DND-41 (cell line): Measurements from ENCODE around the gene TUBA1A.

Experiments used
- ATAC-seq: fragments of 200-7000 bp; cut with Tn5 transposase; 3 replicates; pipeline ENCODE4 v1.9.1; 2021; ENCODE audit warnings: low read depth; ENCODE audit not compliant: insufficient read depth
- DNase-seq: peaks from one replicate; pipeline ENCODE4 v3.0.0-alpha.2; 2020
- H2AFZ ChIP-seq: 2 replicates; pipeline ENCODE4 v1.6.0; 2012; ENCODE audit warnings: low read depth, low read length
- H3K27ac ChIP-seq: 2 replicates; pipeline ENCODE4 v1.5.1; 2012; ENCODE audit warnings: low read length, inconsistent platforms
- H3K27me3 ChIP-seq: fragments of 200-600 bp; sonication (generic); 2 replicates; pipeline ENCODE4 v1.6.0; 2012; ENCODE audit warnings: low read length, mild to moderate bottlenecking, inconsistent platforms; ENCODE audit not compliant: insufficient read depth, poor library complexity
- H3K36me3 ChIP-seq: 2 replicates; pipeline ENCODE4 v1.5.1; 2012; ENCODE audit warnings: low read length, inconsistent platforms; ENCODE audit not compliant: insufficient read depth
- H3K4me1 ChIP-seq: 2 replicates; pipeline ENCODE4 v1.5.1; 2012; ENCODE audit warnings: mild to moderate bottlenecking, low read length; ENCODE audit not compliant: insufficient read depth
- H3K4me2 ChIP-seq: 2 replicates; pipeline ENCODE4 v1.6.0; 2012; ENCODE audit warnings: mild to moderate bottlenecking, moderate library complexity, low read length, inconsistent platforms; ENCODE audit not compliant: insufficient read depth
- H3K4me3 ChIP-seq, 2 experiments: fragments of 200-600 bp in 1 of 2; shearing (Covaris generic) in 1 of 2; 2 replicates each; pipeline ENCODE4 v1.5.1; 2012 to 2016; ENCODE audit warnings: inconsistent platforms in 2 of 2, low read length in 2 of 2, mild to moderate bottlenecking in 2 of 2, low read depth in 1 of 2, moderate library complexity in 1 of 2
- H3K79me2 ChIP-seq: 2 replicates; pipeline ENCODE4 v1.6.0; 2012; ENCODE audit warnings: low read length, inconsistent platforms; ENCODE audit not compliant: insufficient read depth
- H3K9ac ChIP-seq: 2 replicates; pipeline ENCODE4 v1.6.0; 2012; ENCODE audit warnings: low read depth, mild to moderate bottlenecking, inconsistent platforms, low read length, moderate library complexity
- H3K9me3 ChIP-seq: 2 replicates; pipeline ENCODE4 v1.5.1; 2012; ENCODE audit warnings: low read length, moderate library complexity, mild to moderate bottlenecking, inconsistent platforms; ENCODE audit not compliant: insufficient read depth, severe bottlenecking
- H4K20me1 ChIP-seq: 2 replicates; pipeline ENCODE4 v1.6.0; 2012; ENCODE audit warnings: low read length; ENCODE audit not compliant: insufficient read depth
- CTCF ChIP-seq: IDR thresholded peaks from 2 replicates; pipeline ENCODE4 v1.5.1; 2012; ENCODE audit warnings: borderline replicate concordance, low read length, moderate library complexity, mild to moderate bottlenecking; ENCODE audit not compliant: poor library complexity, severe bottlenecking; ENCODE audit errors: extremely low read depth
- EZH2 ChIP-seq: IDR thresholded peaks from 3 replicates; pipeline ENCODE4 v1.6.1; 2012; ENCODE audit warnings: borderline replicate concordance, low read depth, mild to moderate bottlenecking, moderate library complexity, low read length, inconsistent platforms; ENCODE audit not compliant: severe bottlenecking

TUBA1A gene

GRCh38 chr12:49201595-49202295 is 12.9 kb upstream of the TUBA1A start:
- Histone ChIP-seq H3K27ac (no peak overlapping the region), H3K79me2 (no peaks in the 10 kb centered on the region), H3K27me3 (no peaks in the 10 kb centered on the region), H3K36me3 (no peaks in the 10 kb centered on the region), H3K4me1 (peaks cover 16% of the 10 kb centered on the region), H3K4me2 (peak overlapping the region; percentile 21; the same call in 1 of the 2 replicates), H3K9me3 (no peaks in the 10 kb centered on the region), H3K9ac (no peak overlapping the region), H4K20me1 (no peaks in the 10 kb centered on the region), H2AFZ (peak overlapping the region; percentile 57), H3K4me3 (0 out of 4 replicates have a peak overlapping the region, but pooled peaks of 1 of the 2 experiments have one; percentile 4)
- DNase-seq (no peak), ATAC-seq (no peak)
- TF ChIP-seq CTCF (no peak), EZH2 (no peak)

- H3K9ac ChIP-seq = no peak overlapping the region
- H3K36me3 ChIP-seq = no peaks in the 10 kb centered on the region
- no peaks in the 10 kb centered on the region for H4K20me1 ChIP-seq
- H3K9me3 ChIP-seq = no peaks in the 10 kb centered on the region
- H3K4me3 ChIP-seq = 0 out of 4 replicates have a peak overlapping the region, but pooled peaks of 1 of the 2 experiments have one; percentile 4
- TF ChIP-seq CTCF (no peak), EZH2 (no peak)
- no peaks in the 10 kb centered on the region for H3K79me2 ChIP-seq
- no peak overlapping the region for H3K27ac ChIP-seq
- H3K27me3 ChIP-seq = no peaks in the 10 kb centered on the region
- ATAC-seq (peak; percentile 73), DNase-seq (no peak)
- H2AFZ ChIP-seq = peak overlapping the region; percentile 57
- peaks cover 16% of the 10 kb centered on the region for H3K4me1 ChIP-seq
- H3K4me2 ChIP-seq = peak overlapping the region; percentile 21; the same call in 1 of the 2 replicates
Observed at GRCh38 chr12:49200919-49201594, 12.2 kb upstream of the TUBA1A start.

- Histone ChIP-seq H3K9ac (no peak overlapping the region), H3K79me2 (no peaks in the 10 kb centered on the region), H3K4me1 (peaks cover 16% of the 10 kb centered on the region), H2AFZ (no peak overlapping the region), H3K27ac (no peak overlapping the region), H3K4me2 (no peak overlapping the region), H3K9me3 (no peaks in the 10 kb centered on the region), H3K27me3 (no peaks in the 10 kb centered on the region), H4K20me1 (no peaks in the 10 kb centered on the region), H3K4me3 (no peak overlapping the region), H3K36me3 (no peaks in the 10 kb centered on the region)
- DNase-seq = no peak
- TF ChIP-seq EZH2 = no peak
- no peak for TF ChIP-seq CTCF
- no peak for ATAC-seq
Observed at GRCh38 chr12:49198431-49199155, 9.7 kb upstream of the TUBA1A start.
